Panc1 (cell line): ENCODE results near the gene NTNG2. TPM values are rescaled to one million over a fixed set of nuclear protein-coding genes. Genes with fewer than 3 reads are reported as not detected.

Experiments used
- ATAC-seq: fragments of 200-7000 bp; cut with Tn5 transposase; 2 replicates; pipeline ENCODE4 v1.9.1; 2020; ENCODE audit warnings: mild to moderate bottlenecking, moderate library complexity
- BruUV-seq: library from RNA; stranded (reverse); fragments of 400-500 nt; replicated peaks from 2 replicates; lab custom pipeline; 2021; lab: Mats Ljungman, UMichigan
- CTCF ChIA-PET: fragments of 300-600 bp; sonication (Branson Sonifier 250); formaldehyde crosslinking; loops from one replicate; lab custom pipeline; 2022; ENCODE audit warnings: antibody characterized with exemption; lab: Charles Lee
- POLR2A ChIA-PET: fragments of 300-600 bp; sonication (Branson Sonifier 250); formaldehyde crosslinking; loops from one replicate; lab custom pipeline; 2022; ENCODE audit warnings: antibody characterized with exemption; lab: Charles Lee
- DNase-seq: peaks from one replicate; pipeline ENCODE4 v3.0.0-alpha.2; 2010; ENCODE audit warnings: low read depth, low spot score
- H3K27ac ChIP-seq: 2 replicates; pipeline ENCODE4 v1.5.1; 2011; ENCODE audit warnings: mild to moderate bottlenecking, low read length, inconsistent platforms
- H3K27me3 ChIP-seq: fragments of 200-500 bp; sonication (Bioruptor generic); 2 replicates; pipeline ENCODE4 v1.6.0; 2014; ENCODE audit warnings: low read length, inconsistent platforms; ENCODE audit not compliant: control insufficient read depth, insufficient read depth
- H3K36me3 ChIP-seq: fragments of 200-500 bp; sonication (Bioruptor generic); 2 replicates; pipeline ENCODE4 v1.5.1; 2014; ENCODE audit warnings: inconsistent platforms, mild to moderate bottlenecking, low read length, moderate library complexity; ENCODE audit not compliant: control insufficient read depth, insufficient read depth
- H3K4me1 ChIP-seq: 2 replicates; pipeline ENCODE4 v1.5.1; 2011; ENCODE audit warnings: inconsistent platforms, mild to moderate bottlenecking, low read length, moderate library complexity; ENCODE audit not compliant: control insufficient read depth, insufficient read depth
- H3K4me3 ChIP-seq, 2 experiments: 2 replicates each; pipeline ENCODE4 v1.5.1; 2011 to 2012; ENCODE audit warnings: low read depth in 2 of 2, low read length in 2 of 2, mild to moderate bottlenecking in 2 of 2, inconsistent platforms in 1 of 2, moderate library complexity in 1 of 2
- H3K9me3 ChIP-seq: fragments of 200-500 bp; sonication (Bioruptor generic); 2 replicates; pipeline ENCODE4 v1.5.1; 2014; ENCODE audit warnings: low read depth, mild to moderate bottlenecking, inconsistent platforms, low read length, moderate library complexity; ENCODE audit not compliant: control insufficient read depth, insufficient read depth
- CTCF ChIP-seq: fragments of 450-650 bp; IDR thresholded peaks from 2 replicates; pipeline ENCODE4 v1.5.1; 2017; ENCODE audit warnings: mild to moderate bottlenecking
- POLR2AphosphoS5 ChIP-seq: IDR thresholded peaks from 2 replicates; pipeline ENCODE4 v1.6.1; 2012; ENCODE audit warnings: mild to moderate bottlenecking, low read depth, low read length, moderate library complexity
- SIN3A ChIP-seq: IDR thresholded peaks from 2 replicates; pipeline ENCODE4 v1.6.1; 2012; ENCODE audit warnings: low read depth, mild to moderate bottlenecking, low read length, moderate library complexity, borderline replicate concordance; ENCODE audit not compliant: insufficient read depth
- TCF7L2 ChIP-seq: IDR thresholded peaks from 2 replicates; pipeline ENCODE4 v1.6.1; 2011; ENCODE audit warnings: mild to moderate bottlenecking, low read depth, low read length, inconsistent platforms
- in situ Hi-C: cut with HindIII; loops from 2 replicates; pipeline ENCODE4 v1.10.0; 2016; ENCODE audit warnings: low sequenced_read_pairs, low pct_unique_long_range_greater_than_20kb
- intact Hi-C: fragments of 100-400 bp; cut with micrococcal nuclease; formaldehyde crosslinking; loops from one replicate; pipeline ENCODE4 v1.10.0; 2022; ENCODE audit not compliant: unreplicated experiment
- total RNA-seq: library from RNA; stranded (reverse); gene quantifications from one replicate; pipeline ENCODE4 v1.2.1, GENCODE V29; 2021; ENCODE audit not compliant: unreplicated experiment
- TF ChIP-seq, protein P1 (sequence below), 2 experiments: IDR thresholded peaks; 2 replicates each; pipeline ENCODE4 v1.6.1; 2011 to 2012; ENCODE audit warnings: low read depth in 2 of 2, control low read depth in 1 of 2, low read length in 1 of 2, mild to moderate bottlenecking in 1 of 2, moderate library complexity in 1 of 2; ENCODE audit not compliant: insufficient read depth in 1 of 2

NTNG2 gene
- total RNA-seq, 1 experiment from 2014 or later: 5.1 TPM

GRCh38 chr9:132238026-132238972, 76.4 kb downstream of the NTNG2 start:
- in situ Hi-C loops: no loop called here
- no peaks in the 10 kb centered on the region for H3K27me3 ChIP-seq
- ChIA-PET POLR2A (interaction anchor here (0.6 kb wide), 1 partner anchor 73 kb away, joined by 9 read pairs; no protein-coding TSS in a partner anchor), CTCF (interaction anchor here (0.6 kb wide), 1 partner anchor 10 kb away, joined by 5 read pairs; no protein-coding TSS in a partner anchor)
- ATAC-seq: no peak
- H3K4me1 ChIP-seq: no peaks in the 10 kb centered on the region; the same call in 1 of the 2 replicates
- TF ChIP-seq CTCF (no peak), TCF7L2 (no peak), POLR2AphosphoS5 (no peak)
- TF ChIP-seq, protein P1, sequence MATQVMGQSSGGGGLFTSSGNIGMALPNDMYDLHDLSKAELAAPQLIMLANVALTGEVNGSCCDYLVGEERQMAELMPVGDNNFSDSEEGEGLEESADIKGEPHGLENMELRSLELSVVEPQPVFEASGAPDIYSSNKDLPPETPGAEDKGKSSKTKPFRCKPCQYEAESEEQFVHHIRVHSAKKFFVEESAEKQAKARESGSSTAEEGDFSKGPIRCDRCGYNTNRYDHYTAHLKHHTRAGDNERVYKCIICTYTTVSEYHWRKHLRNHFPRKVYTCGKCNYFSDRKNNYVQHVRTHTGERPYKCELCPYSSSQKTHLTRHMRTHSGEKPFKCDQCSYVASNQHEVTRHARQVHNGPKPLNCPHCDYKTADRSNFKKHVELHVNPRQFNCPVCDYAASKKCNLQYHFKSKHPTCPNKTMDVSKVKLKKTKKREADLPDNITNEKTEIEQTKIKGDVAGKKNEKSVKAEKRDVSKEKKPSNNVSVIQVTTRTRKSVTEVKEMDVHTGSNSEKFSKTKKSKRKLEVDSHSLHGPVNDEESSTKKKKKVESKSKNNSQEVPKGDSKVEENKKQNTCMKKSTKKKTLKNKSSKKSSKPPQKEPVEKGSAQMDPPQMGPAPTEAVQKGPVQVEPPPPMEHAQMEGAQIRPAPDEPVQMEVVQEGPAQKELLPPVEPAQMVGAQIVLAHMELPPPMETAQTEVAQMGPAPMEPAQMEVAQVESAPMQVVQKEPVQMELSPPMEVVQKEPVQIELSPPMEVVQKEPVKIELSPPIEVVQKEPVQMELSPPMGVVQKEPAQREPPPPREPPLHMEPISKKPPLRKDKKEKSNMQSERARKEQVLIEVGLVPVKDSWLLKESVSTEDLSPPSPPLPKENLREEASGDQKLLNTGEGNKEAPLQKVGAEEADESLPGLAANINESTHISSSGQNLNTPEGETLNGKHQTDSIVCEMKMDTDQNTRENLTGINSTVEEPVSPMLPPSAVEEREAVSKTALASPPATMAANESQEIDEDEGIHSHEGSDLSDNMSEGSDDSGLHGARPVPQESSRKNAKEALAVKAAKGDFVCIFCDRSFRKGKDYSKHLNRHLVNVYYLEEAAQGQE (IDR thresholded peaks at IDR 0.05; ENCODE audit: insufficient read depth in 1 of 2, low read depth in 2 of 2, low read length in 1 of 2): no peak
- DNase-seq: no peak
- no peaks in the 10 kb centered on the region for H3K9me3 ChIP-seq
- no TSS peak for BruUV-seq
- H3K4me3 ChIP-seq: no peak overlapping the region
- intact Hi-C loops: loop anchor here (5.0 kb wide), 1 partner anchor 71 kb away; no protein-coding TSS in a partner anchor
- no peaks in the 10 kb centered on the region for H3K36me3 ChIP-seq
- no peak overlapping the region for H3K27ac ChIP-seq

DNA sequence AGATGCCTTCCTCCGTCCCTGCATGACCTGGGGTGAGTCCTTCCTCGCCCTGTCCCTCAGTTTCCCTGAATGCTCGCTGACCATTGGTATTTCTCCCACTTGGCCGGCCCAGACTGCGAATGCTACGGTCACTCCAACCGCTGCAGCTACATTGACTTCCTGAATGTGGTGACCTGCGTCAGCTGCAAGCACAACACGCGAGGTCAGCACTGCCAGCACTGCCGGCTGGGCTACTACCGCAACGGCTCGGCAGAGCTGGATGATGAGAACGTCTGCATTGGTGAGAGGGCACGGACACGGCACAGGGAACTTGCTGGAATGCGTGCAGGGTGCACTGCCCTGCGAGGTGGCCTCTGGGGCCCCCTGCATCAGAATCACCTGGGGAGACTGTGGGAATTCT, 77.1 kb downstream of the NTNG2 start:
- intact Hi-C loops: loop anchor here (5.0 kb wide), 1 partner anchor 72 kb away; no protein-coding TSS in a partner anchor

More for the DNA sequence above, 77.1 kb downstream of the NTNG2 start:
- Histone ChIP-seq H3K4me3 (no peak overlapping the region), H3K27ac (no peak overlapping the region), H3K4me1 (no peaks in the 10 kb centered on the region; the same call in 1 of the 2 replicates), H3K36me3 (no peaks in the 10 kb centered on the region), H3K9me3 (no peaks in the 10 kb centered on the region), H3K27me3 (no peaks in the 10 kb centered on the region)
- ATAC-seq (no peak), DNase-seq (no peak)
- CTCF ChIA-PET: no interaction called here
- POLR2A ChIA-PET: interaction anchor here (0.6 kb wide), 1 partner anchor 74 kb away, joined by 9 read pairs; no protein-coding TSS in a partner anchor
- in situ Hi-C loops: no loop called here
- BruUV-seq: no TSS peak
- TF ChIP-seq, protein P1 (IDR thresholded peaks at IDR 0.05; ENCODE audit: insufficient read depth in 1 of 2, low read depth in 2 of 2, low read length in 1 of 2): no peak
- TF ChIP-seq SIN3A (no peak), CTCF (no peak), TCF7L2 (no peak), POLR2AphosphoS5 (no peak)
